H1 (cell line): ENCODE results near the gene DTD1. TPM values are rescaled to one million over a fixed set of nuclear protein-coding genes. Genes with fewer than 3 reads are reported as not detected.
"Not testable (repeated sequence)": the region's sequence is repeated elsewhere in the genome, so short reads cannot be mapped to it uniquely, and the experiment has no call there.

ENCODE experiments used
- CTCF ChIA-PET: fragments of 300-600 bp; sonication (Branson Sonifier 250); formaldehyde crosslinking; loops from one replicate; lab custom pipeline; 2021; ENCODE audit not compliant: partially characterized antibody; lab: Charles Lee
- POLR2A ChIA-PET: fragments of 300-600 bp; sonication (Branson Sonifier 250); formaldehyde crosslinking; loops from one replicate; lab custom pipeline; 2021; ENCODE audit warnings: inconsistent platforms; ENCODE audit not compliant: partially characterized antibody; lab: Charles Lee
- DNase-seq, 2 experiments: peaks; one replicate each; pipeline versions ENCODE4 v3.0.0 to v3.0.0-alpha.2; 2010 to 2022; ENCODE audit warnings: low spot score in 2 of 2, low read depth in 1 of 2, mixed read lengths in 1 of 2
- FAIRE-seq: peaks from 2 replicates; lab custom pipeline; 2011; peaks lifted over from hg19 to GRCh38; lab: Jason Lieb, UNC
- H2AFZ ChIP-seq: 2 replicates; pipeline ENCODE4 v1.8.1; 2012; ENCODE audit warnings: low read length, inconsistent platforms
- H2AK5ac ChIP-seq: 2 replicates; pipeline ENCODE4 v1.6.1; 2013; ENCODE audit warnings: low read depth, low read length
- H2BK120ac ChIP-seq: replicated peaks from 2 replicates; pipeline ENCODE3; 2013; ENCODE audit warnings: low read depth, low read length, inconsistent platforms
- H2BK12ac ChIP-seq: 2 replicates; pipeline ENCODE4 v1.6.1; 2013; ENCODE audit warnings: low read depth, low read length
- H2BK15ac ChIP-seq: 2 replicates; pipeline ENCODE4 v1.6.1; 2013; ENCODE audit warnings: low read length
- H2BK20ac ChIP-seq: 2 replicates; pipeline ENCODE4 v1.6.1; 2013; ENCODE audit warnings: low read length
- H2BK5ac ChIP-seq: 2 replicates; pipeline ENCODE4 v1.6.1; 2013; ENCODE audit warnings: low read depth, low read length
- H3K14ac ChIP-seq: 2 replicates; pipeline ENCODE4 v1.6.1; 2013; ENCODE audit warnings: inconsistent platforms; ENCODE audit not compliant: insufficient read length
- H3K18ac ChIP-seq: 2 replicates; pipeline ENCODE4 v1.6.1; 2013; ENCODE audit warnings: low read length; ENCODE audit errors: extremely low read depth
- H3K23ac ChIP-seq: 2 replicates; pipeline ENCODE4 v1.6.1; 2013; ENCODE audit warnings: inconsistent platforms; ENCODE audit not compliant: insufficient read length
- H3K23me2 ChIP-seq: 2 replicates; pipeline ENCODE4 v1.6.1; 2013; ENCODE audit warnings: low read depth, low read length
- H3K27ac ChIP-seq: 2 replicates; pipeline ENCODE4 v1.6.1; 2011; ENCODE audit warnings: low read depth, low read length, inconsistent platforms
- H3K27me3 ChIP-seq, 4 experiments: replicated peaks in 1 of 4; 1 replicate in 1 of 4; 2 replicates in 3 of 4; pipeline versions ENCODE4 v1.6.1 to v1.8.1; 2011 to 2013; ENCODE audit warnings: low read length in 3 of 4, mild to moderate bottlenecking in 3 of 4, inconsistent platforms in 2 of 4, mixed read lengths in 2 of 4, moderate library complexity in 1 of 4; ENCODE audit not compliant: control insufficient read depth in 3 of 4, insufficient read depth in 3 of 4; ENCODE audit errors: extremely low read depth in 1 of 4
- H3K36me3 ChIP-seq, 4 experiments: 2 replicates each; pipeline versions ENCODE4 v1.6.1 to v1.8.1; 2011 to 2013; ENCODE audit warnings: mild to moderate bottlenecking in 4 of 4, low read length in 3 of 4, moderate library complexity in 2 of 4, control low read depth in 1 of 4, inconsistent platforms in 1 of 4; ENCODE audit not compliant: insufficient read depth in 4 of 4, control insufficient read depth in 2 of 4
- H3K4ac ChIP-seq: replicated peaks from 2 replicates; pipeline ENCODE3; 2013; ENCODE audit warnings: low read length, low read depth, mixed read lengths, inconsistent platforms; ENCODE audit not compliant: insufficient read length
- H3K4me1 ChIP-seq, 4 experiments: replicated peaks in 1 of 4; 1 replicate in 1 of 4; 2 replicates in 3 of 4; pipeline versions ENCODE4 v1.6.1 to v1.8.1; 2011 to 2013; ENCODE audit warnings: low read length in 3 of 4, inconsistent platforms in 2 of 4, mixed read lengths in 1 of 4; ENCODE audit not compliant: insufficient read depth in 4 of 4, control insufficient read depth in 3 of 4
- H3K4me2 ChIP-seq, 2 experiments: 2 replicates each; pipeline versions ENCODE4 v1.6.1 to v1.8.1; 2011 to 2013; ENCODE audit warnings: low read depth in 2 of 2, low read length in 2 of 2, control low read depth in 1 of 2, inconsistent platforms in 1 of 2, mild to moderate bottlenecking in 1 of 2; ENCODE audit not compliant: insufficient read depth in 1 of 2
- H3K4me3 ChIP-seq, 4 experiments: fragments of 200-600, 300-600 bp in 1 of 4; sonication (generic), shearing (Covaris generic), sonication (Bioruptor Twin) in 1 of 4; 2 replicates each; pipeline versions ENCODE4 v1.5.1 to v1.8.1; 2011 to 2016; ENCODE audit warnings: low read length in 4 of 4, low read depth in 3 of 4, control low read depth in 2 of 4, inconsistent platforms in 2 of 4, mild to moderate bottlenecking in 2 of 4, mixed read lengths in 1 of 4, moderate library complexity in 1 of 4; ENCODE audit not compliant: insufficient read depth in 2 of 4; ENCODE audit errors: extremely low read depth in 1 of 4
- H3K56ac ChIP-seq: replicated peaks from 2 replicates; pipeline ENCODE3; 2013; ENCODE audit warnings: low read depth, mild to moderate bottlenecking, mixed read lengths, low read length, inconsistent platforms; ENCODE audit not compliant: insufficient read length
- H3K79me1 ChIP-seq: 2 replicates; pipeline ENCODE4 v1.6.1; 2013; ENCODE audit warnings: low read depth, low read length, control low read depth
- H3K79me2 ChIP-seq, 2 experiments: 2 replicates each; pipeline versions ENCODE4 v1.6.1 to v1.8.1; 2012 to 2013; ENCODE audit warnings: low read length in 2 of 2, mild to moderate bottlenecking in 2 of 2, inconsistent platforms in 1 of 2; ENCODE audit not compliant: insufficient read depth in 2 of 2, control insufficient read depth in 1 of 2
- H3K9ac ChIP-seq, 4 experiments: replicated peaks in 1 of 4; 1 replicate in 1 of 4; 2 replicates in 3 of 4; pipeline versions ENCODE4 v1.6.1 to v1.8.1; 2011 to 2013; ENCODE audit warnings: low read depth in 3 of 4, low read length in 3 of 4, control low read depth in 2 of 4, mild to moderate bottlenecking in 2 of 4, moderate library complexity in 2 of 4, inconsistent platforms in 1 of 4; ENCODE audit errors: extremely low read depth in 1 of 4
- H3K9me3 ChIP-seq, 2 experiments: 2 replicates each; pipeline versions ENCODE4 v1.6.1 to v1.8.1; 2012 to 2013; ENCODE audit warnings: mild to moderate bottlenecking in 2 of 2, moderate library complexity in 2 of 2, control low read depth in 1 of 2, inconsistent platforms in 1 of 2, low read depth in 1 of 2, low read length in 1 of 2, mixed read lengths in 1 of 2; ENCODE audit not compliant: insufficient read depth in 2 of 2
- H4K20me1 ChIP-seq, 2 experiments: replicated peaks in 1 of 2; 2 replicates each; pipeline versions ENCODE3 to v1.8.1; 2011 to 2013; ENCODE audit warnings: inconsistent platforms in 2 of 2, low read length in 2 of 2, mild to moderate bottlenecking in 1 of 2; ENCODE audit not compliant: insufficient read depth in 2 of 2, control insufficient read depth in 1 of 2
- H4K5ac ChIP-seq: 2 replicates; pipeline ENCODE4 v1.6.1; 2013; ENCODE audit warnings: low read length, low read depth, mixed read lengths, inconsistent platforms; ENCODE audit not compliant: insufficient read length
- H4K8ac ChIP-seq: 2 replicates; pipeline ENCODE4 v1.8.0; 2013; ENCODE audit warnings: mild to moderate bottlenecking, moderate library complexity, low read length, inconsistent platforms; ENCODE audit not compliant: insufficient read depth; ENCODE audit errors: extremely low read depth
- H4K91ac ChIP-seq: replicated peaks from 2 replicates; pipeline ENCODE3; 2013; ENCODE audit warnings: low read length, mixed read lengths, inconsistent platforms; ENCODE audit not compliant: insufficient read length
- HDAC6 ChIP-seq: IDR thresholded peaks from one replicate; pipeline ENCODE4 v1.7.1; 2012; ENCODE audit warnings: low read depth, mild to moderate bottlenecking, inconsistent platforms, low read length, moderate library complexity
- RXRA ChIP-seq: IDR thresholded peaks from 2 replicates; pipeline ENCODE4 v1.6.1; 2011; ENCODE audit warnings: low read depth, mild to moderate bottlenecking, low read length, moderate library complexity; ENCODE audit not compliant: insufficient read depth
- SIN3A ChIP-seq, 2 experiments: IDR thresholded peaks in 1 of 2; conservative IDR thresholded peaks in 1 of 2; 2 replicates each; pipeline ENCODE4 v1.6.1; 2011 to 2012; ENCODE audit warnings: low read length in 2 of 2, improper control_type of control experiment in 1 of 2, low read depth in 1 of 2, mild to moderate bottlenecking in 1 of 2
- whole genome bisulfite sequencing, 2 experiments: shearing (Covaris generic) in 1 of 2; methylation state at CpG; one replicate each; pipeline versions ENCODE4 v1.1.6 to v1.1.7; 2013 to 2015; ENCODE audit warnings: low lambda C conversion rate in 2 of 2, mixed read lengths in 2 of 2, inconsistent platforms in 1 of 2, low coverage in 1 of 2, missing lambda C conversion rate in 1 of 2; ENCODE audit not compliant: insufficient replicate concordance in 2 of 2, insufficient coverage in 1 of 2, insufficient read length in 1 of 2; ENCODE audit errors: extremely low coverage in 1 of 2, missing lambda C conversion rate in 1 of 2; 5-methylcytosine and 5-hydroxymethylcytosine counted together
- polyA plus RNA-seq, 7 experiments: library from polyadenylated mRNA; depleted of rRNA in 3 of 7; stranded (reverse) in 5 of 7; unstranded in 2 of 7; fragments of >200 nt in 5 of 7; fragments of 200-250 nt in 2 of 7; gene quantifications; 1 replicate in 5 of 7; 2 replicates in 1 of 7; 4 replicates in 1 of 7; pipeline versions ENCODE4 v1.2.1 to v1.2.3, GENCODE V29; 2011 to 2013; ENCODE audit warnings: missing spikeins in 2 of 7, mixed read lengths in 2 of 7
- total RNA-seq: library from RNA; stranded (reverse); fragmentation: NEBNext Ultra II Directional; extraction: Animal tissue kit (Norgen Biotek cat#: 25700); gene quantifications from 2 replicates; pipeline ENCODE4 v1.2.1, GENCODE V29; 2021

Gene DTD1
- total and polyA plus RNA-seq, 2 of the 8 experiments (the other 6 are each of a cell fraction or from before 2014, with no cell fraction given): 49.7 to 66.6 TPM

GRCh38 chr20:18783385-18783959, 195.6 kb downstream of the DTD1 start (continued):
- no peak for TF ChIP-seq RXRA
- no peak for TF ChIP-seq HDAC6
- TF ChIP-seq SIN3A (conservative IDR thresholded peaks at IDR 0.05 in 1 of 2, IDR thresholded peaks at IDR 0.05 in 1 of 2; ENCODE audit: low read depth in 1 of 2, low read length in 2 of 2): no peak

- H2BK15ac ChIP-seq, H2BK120ac ChIP-seq, H3K23ac ChIP-seq, H3K79me1 ChIP-seq, H2AFZ ChIP-seq, H3K36me3 ChIP-seq, H3K4me3 ChIP-seq, H3K4me2 ChIP-seq, H3K9ac ChIP-seq, H4K8ac ChIP-seq, H4K5ac ChIP-seq, POLR2A ChIA-PET, DNase-seq, H4K91ac ChIP-seq, H3K9me3 ChIP-seq, FAIRE-seq, H3K23me2 ChIP-seq, H3K4me1 ChIP-seq, H2BK5ac ChIP-seq, H3K18ac ChIP-seq, H2BK12ac ChIP-seq, H2AK5ac ChIP-seq, H3K79me2 ChIP-seq, H3K14ac ChIP-seq, H2BK20ac ChIP-seq, H3K27ac ChIP-seq, H3K4ac ChIP-seq, H4K20me1 ChIP-seq, H3K56ac ChIP-seq: not testable (repeated sequence)
- H3K27me3 ChIP-seq: peaks cover 0 to 15% (median 1%) of the 10 kb centered on the region in 4 experiments; a peak in 4 of 7 replicates
- WGBS, 2 experiments: 87% methylated on average over 2 of the region's 2 CpGs; no CpG with 5 or more reads in 1 of the 2 experiments
- CTCF ChIA-PET: interaction anchor here (1.8 kb wide), 1 partner anchor 12 kb away, joined by 4 read pairs; no protein-coding TSS in a partner anchor
Observed at GRCh38 chr20:18787046-18787445, 199.2 kb downstream of the DTD1 start.
